Muscle layer of colon (tissue), 2 donors: Measurements from ENCODE around the gene TRMO.
"Not testable (repeated sequence)": the region's sequence is repeated elsewhere in the genome, so short reads cannot be mapped to it uniquely, and the experiment has no call there.

ENCODE experiments used
- H3K27ac ChIP-seq: one replicate; pipeline ENCODE4 v1.7.0; 2013; ENCODE audit warnings: low read depth, mild to moderate bottlenecking, low read length, moderate library complexity
- H3K27me3 ChIP-seq, 2 donors: one replicate each; pipeline ENCODE4 v1.7.0; 2013; ENCODE audit warnings: low read length in 2 of 2, mild to moderate bottlenecking in 2 of 2; ENCODE audit not compliant: insufficient read depth in 2 of 2, control insufficient read depth in 1 of 2
- H3K36me3 ChIP-seq: one replicate; pipeline ENCODE4 v1.7.0; 2013; ENCODE audit warnings: mild to moderate bottlenecking, low read length; ENCODE audit not compliant: insufficient read depth
- H3K4me1 ChIP-seq: one replicate; pipeline ENCODE4 v1.7.0; 2013; ENCODE audit warnings: mild to moderate bottlenecking, low read length; ENCODE audit not compliant: insufficient read depth
- H3K4me3 ChIP-seq, 2 donors: one replicate each; pipeline ENCODE4 v1.7.0; 2013; ENCODE audit warnings: low read length in 2 of 2, low read depth in 1 of 2, mild to moderate bottlenecking in 1 of 2, moderate library complexity in 1 of 2
- H3K9ac ChIP-seq: one replicate; pipeline ENCODE4 v1.7.0; 2013; ENCODE audit warnings: low read length
- H3K9me3 ChIP-seq: one replicate; pipeline ENCODE4 v1.7.0; 2013; ENCODE audit warnings: mild to moderate bottlenecking, low read length
- donor health status: abdominal sarcoma.
- donor health status: Adenocarcinoma of cecum.

TRMO gene

GRCh38 chr9:97958812-97959511 lies 36.7 kb upstream of the TRMO start:
- no peak overlapping the region for H3K9ac ChIP-seq
- H3K27me3 ChIP-seq: no peaks in the 10 kb centered on the region
- no peak overlapping the region for H3K4me3 ChIP-seq
- no peaks in the 10 kb centered on the region for H3K9me3 ChIP-seq
- peaks cover 7% of the 10 kb centered on the region for H3K4me1 ChIP-seq
- H3K27ac ChIP-seq: no peak overlapping the region
- H3K36me3 ChIP-seq: no peaks in the 10 kb centered on the region

GRCh38 chr9:97956331-97956730 lies 34.0 kb upstream of the TRMO start:
- H3K27ac ChIP-seq: no peak overlapping the region
- no peaks in the 10 kb centered on the region for H3K9me3 ChIP-seq
- no peak overlapping the region for H3K4me3 ChIP-seq
- H3K36me3 ChIP-seq: no peaks in the 10 kb centered on the region
- H3K4me1 ChIP-seq: peaks cover 7% of the 10 kb centered on the region
- no peaks in the 10 kb centered on the region for H3K27me3 ChIP-seq
- no peak overlapping the region for H3K9ac ChIP-seq

GRCh38 chr9:97954550-97954989 lies 32.3 kb upstream of the TRMO start:
- Histone ChIP-seq H3K36me3 (no peaks in the 10 kb centered on the region), H3K4me1 (peaks cover 7% of the 10 kb centered on the region), H3K9ac (no peak overlapping the region), H3K4me3 (no peak overlapping the region), H3K9me3 (no peaks in the 10 kb centered on the region), H3K27ac (no peak overlapping the region), H3K27me3 (no peaks in the 10 kb centered on the region)

- H3K27ac ChIP-seq, H3K4me3 ChIP-seq, H3K9me3 ChIP-seq, H3K9ac ChIP-seq, H3K4me1 ChIP-seq, H3K27me3 ChIP-seq, H3K36me3 ChIP-seq: not testable (repeated sequence)
These were observed 28.6 kb upstream of the TRMO start for GRCh38 chr9:97950873-97951272.

GRCh38 chr9:97947094-97947493 lies 24.8 kb upstream of the TRMO start:
- not testable (repeated sequence) for H3K9ac ChIP-seq, H3K4me1 ChIP-seq, H3K27ac ChIP-seq, H3K36me3 ChIP-seq, H3K9me3 ChIP-seq, H3K27me3 ChIP-seq, H3K4me3 ChIP-seq

- H3K27ac ChIP-seq, H3K27me3 ChIP-seq, H3K9me3 ChIP-seq, H3K4me1 ChIP-seq, H3K36me3 ChIP-seq, H3K9ac ChIP-seq, H3K4me3 ChIP-seq: not testable (repeated sequence)
These were observed 23.2 kb upstream of the TRMO start for GRCh38 chr9:97945470-97945869.

GRCh38 chr9:97944612-97945011 lies 22.3 kb upstream of the TRMO start:
- Histone ChIP-seq H3K27ac (no peak overlapping the region), H3K9ac (no peak overlapping the region), H3K36me3 (no peaks in the 10 kb centered on the region), H3K9me3 (no peaks in the 10 kb centered on the region), H3K4me1 (no peaks in the 10 kb centered on the region), H3K27me3 (no peaks in the 10 kb centered on the region), H3K4me3 (no peak overlapping the region)

- H3K9ac ChIP-seq: no peak overlapping the region
- H3K4me3 ChIP-seq: no peak overlapping the region
- no peaks in the 10 kb centered on the region for H3K9me3 ChIP-seq
- H3K27ac ChIP-seq: no peak overlapping the region
- no peaks in the 10 kb centered on the region for H3K4me1 ChIP-seq
- H3K27me3 ChIP-seq: no peaks in the 10 kb centered on the region
- no peaks in the 10 kb centered on the region for H3K36me3 ChIP-seq
These were observed 21.1 kb upstream of the TRMO start for GRCh38 chr9:97943308-97943855.

GRCh38 chr9:97941323-97941722 lies 19.0 kb upstream of the TRMO start:
- no peaks in the 10 kb centered on the region for H3K9me3 ChIP-seq
- H3K36me3 ChIP-seq: no peaks in the 10 kb centered on the region
- H3K27me3 ChIP-seq: no peaks in the 10 kb centered on the region
- no peak overlapping the region for H3K9ac ChIP-seq
- no peak overlapping the region for H3K4me3 ChIP-seq
- H3K4me1 ChIP-seq: no peaks in the 10 kb centered on the region
- no peak overlapping the region for H3K27ac ChIP-seq

GRCh38 chr9:97940741-97941140 lies 18.4 kb upstream of the TRMO start:
- no peaks in the 10 kb centered on the region for H3K36me3 ChIP-seq
- no peak overlapping the region for H3K4me3 ChIP-seq
- no peaks in the 10 kb centered on the region for H3K9me3 ChIP-seq
- no peak overlapping the region for H3K9ac ChIP-seq
- H3K27ac ChIP-seq: no peak overlapping the region
- H3K27me3 ChIP-seq: no peaks in the 10 kb centered on the region
- H3K4me1 ChIP-seq: no peaks in the 10 kb centered on the region

- H3K27me3 ChIP-seq: no peaks in the 10 kb centered on the region
- H3K9ac ChIP-seq: no peak overlapping the region
- no peaks in the 10 kb centered on the region for H3K9me3 ChIP-seq
- H3K4me3 ChIP-seq: no peak overlapping the region
- no peaks in the 10 kb centered on the region for H3K4me1 ChIP-seq
- no peaks in the 10 kb centered on the region for H3K36me3 ChIP-seq
- H3K27ac ChIP-seq: no peak overlapping the region
These were observed 17.9 kb upstream of the TRMO start for GRCh38 chr9:97940233-97940632.

GRCh38 chr9:97938081-97938644 lies 15.9 kb upstream of the TRMO start, which contains the start of gene HEMGN:
TSS of gene HEMGN (minus strand) at chr9:97938172. CDS start at chr9:97938136, 36 bp downstream.
- no peaks in the 10 kb centered on the region for H3K9me3 ChIP-seq
- H3K36me3 ChIP-seq: no peaks in the 10 kb centered on the region
- H3K27ac ChIP-seq: no peak within 1 kb of the TSS
- no peaks in the 10 kb centered on the region for H3K27me3 ChIP-seq
- no peaks in the 10 kb centered on the region for H3K4me1 ChIP-seq
- no peak within 1 kb of the TSS for H3K9ac ChIP-seq
- H3K4me3 ChIP-seq: no peak within 1 kb of the TSS
